Stimulated activated CD8-positive, alpha-beta memory T cell treated with anti-CD3 and anti-CD28 coated beads, Interleukin-12 subunit alpha, Interleukin-12 subunit beta, amount 100 ng/mL, for 1 hour (primary cell): Measurements from ENCODE around the gene BCL11B.

Experiments used
- DNase-seq: peaks from one replicate; pipeline ENCODE4 v3.0.0-alpha.2; 2020; ENCODE audit warnings: low read depth

BCL11B gene

GRCh38 chr14:99286761-99287160 is 14.8 kb upstream of the BCL11B start:
- DNase-seq: no peak

GRCh38 chr14:99284254-99285004 is 12.4 kb upstream of the BCL11B start:
- no peak for DNase-seq

- no peak for DNase-seq
Measured at GRCh38 chr14:99282261-99283050, 10.5 kb upstream of the BCL11B start.

GRCh38 chr14:99281396-99281795 is 9.4 kb upstream of the BCL11B start:
- no peak for DNase-seq

- no peak for DNase-seq
Measured at GRCh38 chr14:99280852-99281251, 8.9 kb upstream of the BCL11B start.

- DNase-seq: no peak
Measured at GRCh38 chr14:99280066-99280731, 8.2 kb upstream of the BCL11B start.

GRCh38 chr14:99278836-99279235 is 6.8 kb upstream of the BCL11B start:
- DNase-seq: no peak

GRCh38 chr14:99277530-99277929 is 5.5 kb upstream of the BCL11B start:
- DNase-seq: no peak

- no peak for DNase-seq
Measured at GRCh38 chr14:99276482-99276881, 4.5 kb upstream of the BCL11B start.

GRCh38 chr14:99275222-99275584 is 3.2 kb upstream of the BCL11B start:
- no peak for DNase-seq

- no peak for DNase-seq
Measured at GRCh38 chr14:99274346-99275221, 2.6 kb upstream of the BCL11B start.

- no peak for DNase-seq
Measured at GRCh38 chr14:99273766-99274345, 1.9 kb upstream of the BCL11B start.

GRCh38 chr14:99272899-99273765 is 1.1 kb upstream of the BCL11B start:
- DNase-seq: no peak

- no peak for DNase-seq
Measured at GRCh38 chr14:99272632-99272898, 568 bp upstream of the BCL11B start.

GRCh38 chr14:99271221-99271941 is 616 bp downstream of the BCL11B start:
- no peak for DNase-seq

GRCh38 chr14:99270458-99271220 is 1.4 kb downstream of the BCL11B start:
- no peak for DNase-seq

- no peak for DNase-seq
Measured at GRCh38 chr14:99268810-99269707, 2.9 kb downstream of the BCL11B start.
